Esophagus muscularis mucosa (tissue), 4 donors: Measurements from ENCODE around the gene CYSLTR2.

ENCODE experiments used
- CTCF ChIP-seq, 3 experiments: fragments of 200-600 bp in 2 of 3; fragments of 450-650 bp in 1 of 3; sonication (generic) in 2 of 3; IDR thresholded peaks; one replicate each; pipeline ENCODE4 v1.5.1; 2017 to 2019; ENCODE audit warnings: antibody characterized with exemption in 3 of 3, mild to moderate bottlenecking in 2 of 3, moderate library complexity in 1 of 3
- EP300 ChIP-seq: sonication (generic); formaldehyde crosslinking; IDR thresholded peaks from one replicate; pipeline ENCODE4 v1.6.1; 2017; ENCODE audit warnings: antibody characterized with exemption
- POLR2A ChIP-seq: fragments of 450-650 bp; IDR thresholded peaks from one replicate; pipeline ENCODE4 v1.6.1; 2017; ENCODE audit warnings: antibody characterized with exemption, moderate library complexity, mild to moderate bottlenecking, low read depth
- POLR2AphosphoS5 ChIP-seq, 2 donors: sonication (generic); formaldehyde crosslinking; IDR thresholded peaks; one replicate each; pipeline ENCODE4 v1.6.1; 2017; ENCODE audit warnings: antibody characterized with exemption in 2 of 2

GRCh38 chr13:48647625-48648024, 6.1 kb upstream of the CYSLTR2 start:
- TF ChIP-seq POLR2AphosphoS5 (IDR thresholded peaks at IDR 0.05) = no peak
- TF ChIP-seq CTCF (IDR thresholded peaks at IDR 0.05) = no peak
- TF ChIP-seq POLR2A = no peak
- TF ChIP-seq EP300 = no peak
